GM21737 (cell line): ENCODE data around the gene EFCAB6.

Experiments
- ATAC-seq: cut with Tn5 transposase; IDR thresholded peaks from one replicate; pipeline ENCODE4 v1.9.1; 2021; ENCODE audit warnings: mild to moderate bottlenecking, moderate library complexity; ENCODE audit not compliant: unreplicated experiment

EFCAB6 gene

DNA sequence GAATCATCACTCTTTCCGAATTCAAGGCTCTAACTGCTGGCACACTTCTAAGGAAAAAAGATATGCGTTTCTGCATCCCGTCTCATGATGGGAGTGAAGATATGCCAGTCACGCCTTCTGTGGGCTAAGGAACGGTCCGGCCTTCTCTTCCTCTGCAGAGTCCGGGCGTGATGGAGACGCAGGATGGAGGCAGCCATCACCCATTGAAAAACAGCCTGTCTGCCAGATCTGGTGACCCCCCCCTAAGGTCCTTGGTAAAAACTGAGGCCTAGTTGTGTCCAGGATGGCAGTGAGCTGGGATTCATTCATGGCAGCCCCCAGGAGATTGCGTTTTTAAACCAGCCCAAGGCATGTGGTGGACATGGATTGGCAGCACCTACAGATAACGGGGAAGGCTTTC is 6.9 kb upstream of the EFCAB6 start:
- no peak for ATAC-seq

DNA sequence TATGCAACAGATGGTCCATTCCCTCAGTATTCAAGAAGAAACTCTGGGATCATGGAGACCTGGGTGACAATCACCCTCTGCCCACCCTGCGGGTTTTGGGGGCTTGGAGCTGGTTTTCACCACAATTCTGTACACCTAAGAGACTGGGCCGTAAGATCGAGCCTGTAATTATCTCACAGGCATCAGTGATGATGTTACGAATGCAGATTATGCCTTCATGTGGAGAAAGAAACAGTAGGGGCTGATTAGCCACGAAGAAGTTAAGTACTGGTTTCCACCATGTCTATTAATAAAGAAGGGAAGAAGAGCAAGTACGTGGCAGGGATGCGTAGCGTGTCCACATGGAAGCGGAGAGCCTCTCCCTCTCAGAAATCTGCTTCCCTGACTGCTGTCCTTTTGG is 5.3 kb upstream of the EFCAB6 start:
- ATAC-seq: no peak

GRCh38 chr22:43814264-43814663 is 2.2 kb upstream of the EFCAB6 start:
- ATAC-seq: no peak

- ATAC-seq: no peak
These were observed 785 bp upstream of the EFCAB6 start for GRCh38 chr22:43812890-43813289.

DNA sequence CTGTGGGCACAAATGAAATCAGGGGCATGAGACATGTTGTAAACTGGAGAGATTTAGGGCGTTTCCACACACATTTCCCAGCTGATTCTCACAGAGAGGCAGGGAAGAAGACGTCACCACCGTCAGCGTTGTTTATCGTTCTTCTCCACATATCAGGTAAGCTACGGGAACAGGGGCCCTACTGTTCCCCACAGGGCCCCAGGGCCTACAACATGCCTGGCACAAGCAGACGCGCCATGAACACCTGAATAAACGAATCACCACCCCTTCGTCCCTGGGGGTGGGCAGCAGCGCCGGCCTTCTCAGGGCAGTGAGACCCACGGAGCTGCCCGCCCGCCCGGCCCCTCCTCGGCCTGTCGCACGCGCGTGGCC is 342 bp downstream of the EFCAB6 start:
- ATAC-seq: peak; percentile 25

GRCh38 chr22:43802897-43803495 is 9.1 kb downstream of the EFCAB6 start:
- ATAC-seq: no peak

GRCh38 chr22:43800970-43801369 is 11.1 kb downstream of the EFCAB6 start:
- ATAC-seq: no peak

DNA sequence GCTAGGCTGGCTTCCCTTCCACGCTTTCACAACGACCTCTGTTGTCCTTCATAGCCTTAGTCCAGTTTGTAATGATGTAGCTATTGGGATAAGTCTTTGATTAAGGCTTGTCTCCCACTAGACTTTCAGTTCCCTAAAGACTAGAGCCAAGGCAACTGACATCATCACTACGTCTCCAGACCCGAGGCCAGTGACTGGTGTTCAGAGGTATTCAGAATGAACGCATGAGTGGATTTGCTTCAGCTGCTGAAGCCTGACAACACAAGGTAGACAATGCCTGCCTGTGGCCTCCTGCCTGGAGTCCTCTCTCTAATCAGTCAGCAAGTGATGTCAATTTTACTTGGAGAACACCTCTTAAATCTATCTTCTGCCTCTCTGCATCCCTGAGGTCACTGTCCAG is 13.6 kb downstream of the EFCAB6 start:
- ATAC-seq: peak; percentile 66

GRCh38 chr22:43796567-43796966 is 15.5 kb downstream of the EFCAB6 start:
- no peak for ATAC-seq

DNA sequence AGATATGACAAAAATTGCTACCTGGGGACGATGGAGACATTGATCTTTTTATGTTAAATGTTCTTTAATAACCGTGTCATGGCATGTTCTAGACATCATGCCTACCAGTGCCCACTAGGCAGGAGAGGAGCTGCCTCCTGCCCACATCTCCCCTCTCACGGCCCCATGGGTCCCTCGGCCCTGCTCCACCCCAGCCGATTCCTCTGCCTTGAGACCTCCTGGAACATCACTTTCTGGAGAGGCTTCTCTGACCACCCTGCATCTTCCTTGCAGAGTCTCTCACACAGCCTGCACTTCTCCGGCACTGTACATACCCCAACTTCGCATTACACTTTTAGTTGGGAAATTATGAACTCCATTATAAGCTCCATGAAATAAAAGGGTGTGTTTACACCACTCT is 16.8 kb downstream of the EFCAB6 start:
- no peak for ATAC-seq

DNA sequence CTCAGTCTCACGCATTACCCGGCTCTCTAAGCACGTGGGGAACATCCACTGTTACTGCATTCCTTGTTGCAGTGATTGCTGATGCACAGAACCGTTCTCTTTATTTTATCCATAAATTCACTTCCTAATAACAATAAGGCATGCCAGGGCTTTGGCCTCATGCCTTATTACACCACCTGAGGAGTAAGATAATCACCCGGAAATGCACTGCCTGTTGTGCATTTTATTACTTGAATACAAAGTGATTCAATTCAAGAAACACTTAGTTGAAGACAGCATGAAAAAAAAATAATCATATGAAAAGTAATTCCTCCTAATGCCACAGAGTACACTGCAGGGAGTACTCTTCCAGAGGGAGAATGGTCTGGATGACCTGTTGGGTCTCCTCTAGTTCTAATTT is 19.2 kb downstream of the EFCAB6 start:
- no peak for ATAC-seq

DNA sequence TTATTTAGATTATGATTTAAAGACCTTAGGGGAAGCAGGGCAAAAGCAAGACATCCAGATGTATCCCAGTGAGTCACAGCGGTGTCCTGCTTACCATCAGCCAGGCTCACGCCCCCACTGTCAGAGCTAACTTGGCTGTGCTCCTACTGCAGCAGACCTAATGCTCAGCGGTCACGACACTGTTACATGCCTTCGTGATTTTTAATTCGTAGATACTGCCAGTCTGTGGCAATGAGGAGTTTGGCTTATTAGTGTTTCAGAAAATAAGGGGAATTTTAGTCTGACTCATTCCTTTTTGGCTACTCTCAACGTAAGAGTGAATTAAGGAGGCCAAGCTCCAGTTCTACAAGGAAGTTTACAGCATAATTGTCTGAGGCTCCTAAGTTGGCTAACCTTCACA is 22.7 kb downstream of the EFCAB6 start:
- no peak for ATAC-seq

DNA sequence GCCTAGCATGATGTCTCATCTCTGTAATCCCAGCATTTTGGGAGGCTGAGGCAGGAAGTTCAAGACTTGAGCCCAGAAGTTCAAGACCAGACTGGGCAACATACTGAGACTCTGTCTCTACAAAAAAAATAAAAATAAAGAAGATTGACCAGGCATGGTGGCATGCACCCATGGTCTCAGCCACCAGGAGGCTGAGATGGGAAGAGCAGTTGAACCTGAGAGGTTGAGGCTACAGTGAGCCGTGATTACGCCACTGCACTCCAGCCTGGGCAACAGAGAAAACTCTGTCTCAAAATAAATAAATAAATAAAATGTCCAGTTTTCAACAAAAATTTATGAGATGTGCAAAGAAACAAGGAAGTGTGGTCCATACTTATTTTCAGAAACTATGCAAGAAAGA is 28.3 kb downstream of the EFCAB6 start:
- no peak for ATAC-seq

DNA sequence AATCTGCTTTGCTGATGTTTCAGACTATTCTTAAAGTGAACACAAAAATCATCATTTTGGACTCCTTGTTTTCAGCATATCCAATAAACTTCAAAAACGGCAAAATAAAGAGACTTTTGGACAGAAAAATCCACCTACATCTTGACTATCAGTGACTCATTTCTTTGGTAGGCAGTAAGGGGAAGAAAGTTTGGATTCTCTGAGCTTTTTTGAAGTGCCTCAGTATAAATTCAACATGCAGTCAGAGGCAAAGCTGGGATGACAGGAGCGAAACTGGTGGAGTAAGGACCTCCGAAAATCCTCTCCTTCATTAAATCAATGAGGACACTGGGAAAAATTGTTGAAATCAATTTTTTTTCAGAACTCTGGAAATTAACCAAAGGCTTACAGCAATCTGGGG is 29.7 kb downstream of the EFCAB6 start:
- ATAC-seq: no peak

- ATAC-seq: no peak
These were observed 34.8 kb downstream of the EFCAB6 start for GRCh38 chr22:43777286-43777685.

- ATAC-seq: no peak
These were observed 35.9 kb downstream of the EFCAB6 start for GRCh38 chr22:43776081-43776670.

DNA sequence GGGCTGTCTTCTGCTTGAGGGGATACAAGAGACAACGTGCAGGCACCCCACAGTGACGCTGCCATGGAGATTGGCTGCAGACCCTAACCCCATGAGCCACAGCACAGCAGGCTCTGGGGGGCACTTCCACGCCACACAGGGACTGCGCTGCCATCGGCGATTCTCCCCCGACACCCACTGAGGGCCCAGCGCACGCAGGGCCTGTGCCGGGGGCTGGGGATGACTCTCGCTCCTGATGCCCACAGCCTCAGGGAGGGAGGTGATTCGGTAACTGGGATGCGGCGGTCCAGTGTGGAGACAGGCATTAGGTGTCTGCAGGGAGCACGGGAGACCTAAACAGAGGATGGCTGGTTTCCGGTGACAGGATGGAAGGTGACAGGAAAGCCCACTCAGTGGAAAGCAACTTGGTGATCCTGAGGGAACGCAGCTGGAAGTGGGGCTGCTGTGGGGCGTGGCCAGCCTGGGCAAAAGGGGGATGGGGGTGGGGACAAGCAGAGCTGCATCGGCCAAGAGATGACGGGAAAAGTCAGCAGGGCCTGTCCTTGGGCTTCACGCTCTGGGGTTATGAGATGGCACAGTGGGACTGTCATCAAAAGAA is 37.7 kb downstream of the EFCAB6 start:
- ATAC-seq: no peak

DNA sequence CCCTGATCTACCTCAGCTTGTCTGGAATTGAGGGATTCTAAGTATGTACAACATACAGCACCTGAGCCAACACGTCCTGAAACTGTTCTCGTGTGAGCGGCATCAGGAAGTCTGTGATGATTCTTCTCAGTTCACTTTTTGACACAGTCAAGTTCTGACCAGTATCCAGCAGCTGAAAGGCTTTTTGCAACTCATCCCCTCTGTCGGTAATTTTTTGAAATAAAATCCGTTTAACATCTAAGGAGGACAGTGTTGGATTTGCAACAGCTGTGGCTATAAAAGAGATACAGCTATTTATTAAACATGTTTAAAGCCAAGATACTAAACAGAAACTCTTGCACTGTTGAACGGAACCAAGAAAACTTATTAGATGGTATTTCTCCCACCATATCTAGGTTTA is 39.3 kb downstream of the EFCAB6 start:
- no peak for ATAC-seq

- ATAC-seq: no peak
These were observed 56.7 kb downstream of the EFCAB6 start for GRCh38 chr22:43755452-43755851.

DNA sequence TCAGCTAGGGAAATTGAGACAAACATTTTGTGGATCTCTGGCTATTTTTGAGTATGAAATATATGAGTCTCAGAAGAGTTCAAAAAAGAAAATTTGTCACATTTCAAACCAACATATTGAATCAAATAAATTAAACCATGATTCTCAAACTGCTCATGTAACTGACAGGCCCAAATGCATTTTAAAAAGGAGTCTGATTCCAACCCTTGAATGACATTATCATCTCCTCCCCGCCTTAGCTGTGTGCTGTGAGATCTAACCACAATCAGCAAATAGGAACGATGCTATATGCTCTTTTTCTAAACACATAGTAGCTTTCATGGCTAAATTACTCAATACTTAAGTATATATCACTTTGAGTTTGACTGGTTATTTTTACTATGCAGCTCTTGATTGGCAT is 57.1 kb downstream of the EFCAB6 start:
- ATAC-seq: no peak

- no peak for ATAC-seq
These were observed 57.9 kb downstream of the EFCAB6 start for GRCh38 chr22:43754176-43754575.

GRCh38 chr22:43753688-43754087 is 58.4 kb downstream of the EFCAB6 start:
- ATAC-seq: no peak

GRCh38 chr22:43750751-43751150 is 61.4 kb downstream of the EFCAB6 start:
- ATAC-seq: no peak
